Spinal cord (tissue), 10 donors: ENCODE data around the gene GOLGA6L1. TPM values are rescaled to one million over a fixed set of nuclear protein-coding genes. Genes with fewer than 3 reads are reported as not detected.
"Not testable (repeated sequence)": the region's sequence is repeated elsewhere in the genome, so short reads cannot be mapped to it uniquely, and the experiment has no call there.

ENCODE experiments used
- DNase-seq, 6 donors: peaks; one replicate each; pipeline versions ENCODE4 v3.0.0 to v3.0.0-alpha.2; 2013 to 2015; ENCODE audit warnings: low spot score in 6 of 6, low read depth in 4 of 6
- H3K27ac ChIP-seq: one replicate; pipeline ENCODE4 v1.5.1; 2013; ENCODE audit warnings: low read depth, low read length, control low read depth
- H3K27me3 ChIP-seq: one replicate; pipeline ENCODE4 v1.6.1; 2013; ENCODE audit warnings: low read length; ENCODE audit not compliant: control insufficient read depth, insufficient read depth
- H3K36me3 ChIP-seq: one replicate; pipeline ENCODE4 v1.6.1; 2013; ENCODE audit warnings: low read length; ENCODE audit not compliant: control insufficient read depth, insufficient read depth
- H3K4me1 ChIP-seq: one replicate; pipeline ENCODE4 v1.6.1; 2013; ENCODE audit warnings: low read length; ENCODE audit not compliant: control insufficient read depth, insufficient read depth
- H3K4me3 ChIP-seq: one replicate; pipeline ENCODE4 v1.5.1; 2013; ENCODE audit warnings: low read depth, low read length, control low read depth
- H3K9me3 ChIP-seq: one replicate; pipeline ENCODE4 v1.6.1; 2013; ENCODE audit warnings: low read length; ENCODE audit not compliant: control insufficient read depth, insufficient read depth
- WGBS: methylation state at CpG from one replicate; pipeline ENCODE4 v1.1.5; 2013; ENCODE audit warnings: missing lambda C conversion rate; ENCODE audit not compliant: insufficient coverage; 5-methylcytosine and 5-hydroxymethylcytosine counted together
- long read RNA-seq, 4 donors: transcript quantifications; one replicate each; lab custom pipeline, GENCODE V29; 2026
- polyA plus RNA-seq, 2 donors: library from polyadenylated mRNA; unstranded; fragments of 120-200 nt; gene quantifications; one replicate each; pipeline ENCODE4 v1.2.1, GENCODE V29; 2013; ENCODE audit not compliant: insufficient read length in 2 of 2
- total RNA-seq, 2 donors: library from RNA; depleted of rRNA in 1 of 2; stranded (reverse); fragments of 120-200 nt in 1 of 2; fragments of >200 nt in 1 of 2; gene quantifications; one replicate each; pipeline versions ENCODE4 v1.2.3 to v1.2.4, GENCODE V29; 2013 to 2014
- donor health status: healthy.

Gene GOLGA6L1
- not detected for total RNA-seq
- polyA plus RNA-seq = not detected
- long read RNA-seq, donor 1 = 0 reads
- long read RNA-seq, donor 2 = 0 reads
- long read RNA-seq, donor 3 = 0 reads
- long read RNA-seq, donor 4 = 0 reads

- not testable (repeated sequence) for H3K4me3 ChIP-seq, H3K36me3 ChIP-seq, H3K27ac ChIP-seq, DNase-seq, H3K9me3 ChIP-seq, H3K27me3 ChIP-seq, H3K4me1 ChIP-seq
- WGBS = no CpG with 5 or more reads among the region's 7 CpGs
These were observed at the start of gene GOLGA6L1 for GRCh38 chr15:23136722-23137121. Gene GOLGA6L1, minus strand, starts transcription at chr15:23136822. Its CDS starts 91 bp downstream, at chr15:23136731.

- H3K4me1 ChIP-seq, H3K4me3 ChIP-seq, H3K27me3 ChIP-seq, H3K9me3 ChIP-seq, H3K27ac ChIP-seq, H3K36me3 ChIP-seq, DNase-seq: not testable (repeated sequence)
- WGBS = 77% methylated on average over 3 of the region's 11 CpGs
These were observed 44.6 kb upstream of the GOLGA6L1 start for GRCh38 chr15:23181201-23181600.

GRCh38 chr15:23180547-23180927 lies 43.9 kb upstream of the GOLGA6L1 start:
- not testable (repeated sequence) for H3K27ac ChIP-seq, H3K4me3 ChIP-seq, H3K36me3 ChIP-seq, H3K9me3 ChIP-seq, H3K4me1 ChIP-seq, DNase-seq, H3K27me3 ChIP-seq
- WGBS = 93% methylated on average over 4 of the region's 16 CpGs

GRCh38 chr15:23179768-23180546 lies 43.3 kb upstream of the GOLGA6L1 start:
- not testable (repeated sequence) for H3K36me3 ChIP-seq, H3K27ac ChIP-seq, H3K9me3 ChIP-seq, H3K4me1 ChIP-seq, H3K4me3 ChIP-seq, H3K27me3 ChIP-seq
- WGBS = 9% methylated on average over 31 of the region's 67 CpGs
- peak in 2 of 6 donors; percentile 7 to 45 for DNase-seq

- not testable (repeated sequence) for DNase-seq, H3K27ac ChIP-seq, H3K4me1 ChIP-seq, H3K36me3 ChIP-seq, H3K9me3 ChIP-seq, H3K27me3 ChIP-seq, H3K4me3 ChIP-seq
- 84% methylated on average over 8 of the region's 20 CpGs for WGBS
These were observed 40.1 kb upstream of the GOLGA6L1 start for GRCh38 chr15:23176683-23177082.

GRCh38 chr15:23175606-23176005 lies 39.0 kb upstream of the GOLGA6L1 start:
- not testable (repeated sequence) for H3K27ac ChIP-seq, H3K4me1 ChIP-seq, H3K27me3 ChIP-seq, DNase-seq, H3K4me3 ChIP-seq, H3K9me3 ChIP-seq, H3K36me3 ChIP-seq
- WGBS = no CpG with 5 or more reads among the region's 19 CpGs

GRCh38 chr15:23174609-23175140 lies 38.1 kb upstream of the GOLGA6L1 start:
- not testable (repeated sequence) for H3K27me3 ChIP-seq, DNase-seq, H3K4me1 ChIP-seq, H3K4me3 ChIP-seq, H3K27ac ChIP-seq, H3K36me3 ChIP-seq, H3K9me3 ChIP-seq
- WGBS = 83% methylated on average over 1 of the region's 11 CpGs

GRCh38 chr15:23132787-23133186 lies 3.8 kb downstream of the GOLGA6L1 start:
- H3K4me1 ChIP-seq, DNase-seq, H3K4me3 ChIP-seq, H3K9me3 ChIP-seq, H3K27ac ChIP-seq, H3K36me3 ChIP-seq, H3K27me3 ChIP-seq: not testable (repeated sequence)
- WGBS = no CpG with 5 or more reads among the region's 6 CpGs

GRCh38 chr15:23118208-23118607 lies 18.4 kb downstream of the GOLGA6L1 start:
- Histone ChIP-seq H3K27ac (no peak overlapping the region), H3K9me3 (no peaks in the 10 kb centered on the region), H3K4me3 (no peak overlapping the region), H3K36me3 (no peaks in the 10 kb centered on the region), H3K27me3 (no peaks in the 10 kb centered on the region), H3K4me1 (no peaks in the 10 kb centered on the region)
- no CpG with 5 or more reads among the region's 1 CpG for WGBS
- no peak for DNase-seq

- no peaks in the 10 kb centered on the region for H3K9me3 ChIP-seq
- H3K4me1 ChIP-seq = no peaks in the 10 kb centered on the region
- no peak for DNase-seq
- no peak overlapping the region for H3K4me3 ChIP-seq
- no peaks in the 10 kb centered on the region for H3K36me3 ChIP-seq
- 88% methylated on average over 1 of the region's 1 CpG for WGBS
- H3K27ac ChIP-seq = no peak overlapping the region
- H3K27me3 ChIP-seq = no peaks in the 10 kb centered on the region
These were observed 40.8 kb downstream of the GOLGA6L1 start for GRCh38 chr15:23095796-23096195.
